ENCODE measurements around the gene GAS7.

The GAS7 gene

GRCh38 chr17:9969301-9969935 is 229.0 kb downstream of the GAS7 start:
- Histone ChIP-seq H3K4me2 (ENCODE audit: low read length) (no peak overlapping the region), H3F3A (ENCODE audit: insufficient read depth, low read length) (no peaks in the 10 kb centered on the region), H3K9ac (ENCODE audit: low read length) (no peak overlapping the region), H3K4me1 (ENCODE audit: insufficient read depth, low read length, severe bottlenecking) (no peaks in the 10 kb centered on the region), H3K27me3 (ENCODE audit: insufficient read depth, low read length) (no peaks in the 10 kb centered on the region), H3K79me2 (ENCODE audit: insufficient read depth, low read length) (no peaks in the 10 kb centered on the region), H2AFZ (ENCODE audit: low read length) (no peak overlapping the region), H3K9me3 (ENCODE audit: low read length) (no peaks in the 10 kb centered on the region), H4K20me1 (ENCODE audit: insufficient read depth, low read length) (no peaks in the 10 kb centered on the region), H3K36me3 (ENCODE audit: insufficient read depth, low read length) (no peaks in the 10 kb centered on the region), H3K27ac (ENCODE audit: low read depth, low read length, poor library complexity, severe bottlenecking) (no peak overlapping the region), H3K9me2 (ENCODE audit: low read depth, low read length) (no peaks in the 10 kb centered on the region), H3K4me3 (ENCODE audit: low read depth, low read length, poor library complexity, severe bottlenecking) (no peak overlapping the region)
- no peak for TF ChIP-seq EZH2 (IDR thresholded peaks at IDR 0.05; ENCODE audit: borderline replicate concordance, low read length)
- TF ChIP-seq, protein P1, sequence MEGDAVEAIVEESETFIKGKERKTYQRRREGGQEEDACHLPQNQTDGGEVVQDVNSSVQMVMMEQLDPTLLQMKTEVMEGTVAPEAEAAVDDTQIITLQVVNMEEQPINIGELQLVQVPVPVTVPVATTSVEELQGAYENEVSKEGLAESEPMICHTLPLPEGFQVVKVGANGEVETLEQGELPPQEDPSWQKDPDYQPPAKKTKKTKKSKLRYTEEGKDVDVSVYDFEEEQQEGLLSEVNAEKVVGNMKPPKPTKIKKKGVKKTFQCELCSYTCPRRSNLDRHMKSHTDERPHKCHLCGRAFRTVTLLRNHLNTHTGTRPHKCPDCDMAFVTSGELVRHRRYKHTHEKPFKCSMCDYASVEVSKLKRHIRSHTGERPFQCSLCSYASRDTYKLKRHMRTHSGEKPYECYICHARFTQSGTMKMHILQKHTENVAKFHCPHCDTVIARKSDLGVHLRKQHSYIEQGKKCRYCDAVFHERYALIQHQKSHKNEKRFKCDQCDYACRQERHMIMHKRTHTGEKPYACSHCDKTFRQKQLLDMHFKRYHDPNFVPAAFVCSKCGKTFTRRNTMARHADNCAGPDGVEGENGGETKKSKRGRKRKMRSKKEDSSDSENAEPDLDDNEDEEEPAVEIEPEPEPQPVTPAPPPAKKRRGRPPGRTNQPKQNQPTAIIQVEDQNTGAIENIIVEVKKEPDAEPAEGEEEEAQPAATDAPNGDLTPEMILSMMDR (IDR thresholded peaks at IDR 0.05; ENCODE audit: low read length) = no peak

DNA sequence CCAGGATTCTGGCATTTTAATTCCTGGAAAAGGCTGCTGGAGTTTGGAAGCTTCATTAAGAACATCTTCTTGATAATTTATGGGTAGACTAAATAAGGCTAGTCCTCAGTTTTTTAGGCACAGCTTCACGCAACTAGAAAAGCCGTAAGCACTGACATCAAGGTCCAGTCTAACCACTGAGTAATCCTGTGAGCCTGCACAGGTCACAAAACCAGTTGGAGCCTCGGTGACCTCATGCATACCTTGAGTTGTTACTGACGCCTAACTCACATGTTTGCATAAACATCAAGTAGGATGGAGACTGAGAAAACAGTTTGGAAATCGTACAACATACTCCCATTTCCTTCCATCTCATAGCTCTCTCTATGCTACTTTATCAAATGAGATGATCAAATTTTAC is 229.5 kb downstream of the GAS7 start:
- no peak for TF ChIP-seq EZH2 (IDR thresholded peaks at IDR 0.05; ENCODE audit: borderline replicate concordance, low read length)
- TF ChIP-seq, protein P1 (IDR thresholded peaks at IDR 0.05; ENCODE audit: low read length) = no peak
- Histone ChIP-seq H3K9me3 (ENCODE audit: low read length) (no peaks in the 10 kb centered on the region), H3K27me3 (ENCODE audit: insufficient read depth, low read length) (no peaks in the 10 kb centered on the region), H3K79me2 (ENCODE audit: insufficient read depth, low read length) (no peaks in the 10 kb centered on the region), H4K20me1 (ENCODE audit: insufficient read depth, low read length) (no peaks in the 10 kb centered on the region), H3K9ac (ENCODE audit: low read length) (no peak overlapping the region), H2AFZ (ENCODE audit: low read length) (no peak overlapping the region), H3K4me1 (ENCODE audit: insufficient read depth, low read length, severe bottlenecking) (no peaks in the 10 kb centered on the region), H3K9me2 (ENCODE audit: low read depth, low read length) (no peaks in the 10 kb centered on the region), H3K4me2 (ENCODE audit: low read length) (no peak overlapping the region), H3K27ac (ENCODE audit: low read depth, low read length, poor library complexity, severe bottlenecking) (no peak overlapping the region), H3K36me3 (ENCODE audit: insufficient read depth, low read length) (no peaks in the 10 kb centered on the region), H3K4me3 (ENCODE audit: low read depth, low read length, poor library complexity, severe bottlenecking) (no peak overlapping the region), H3F3A (ENCODE audit: insufficient read depth, low read length) (no peaks in the 10 kb centered on the region)

- TF ChIP-seq, protein P1 (IDR thresholded peaks at IDR 0.05; ENCODE audit: low read length) = no peak
- no peak for TF ChIP-seq EZH2 (IDR thresholded peaks at IDR 0.05; ENCODE audit: borderline replicate concordance, low read length)
- H2AFZ ChIP-seq (ENCODE audit: low read length) = no peak overlapping the region
- H3K27ac ChIP-seq (ENCODE audit: low read depth, low read length, poor library complexity, severe bottlenecking) = no peak overlapping the region
- no peak overlapping the region for H3K9ac ChIP-seq (ENCODE audit: low read length)
- no peaks in the 10 kb centered on the region for H3K9me2 ChIP-seq (ENCODE audit: low read depth, low read length)
- no peaks in the 10 kb centered on the region for H3K36me3 ChIP-seq (ENCODE audit: insufficient read depth, low read length)
- no peaks in the 10 kb centered on the region for H3F3A ChIP-seq (ENCODE audit: insufficient read depth, low read length)
- H3K79me2 ChIP-seq (ENCODE audit: insufficient read depth, low read length) = no peaks in the 10 kb centered on the region
- no peaks in the 10 kb centered on the region for H3K27me3 ChIP-seq (ENCODE audit: insufficient read depth, low read length)
- H3K9me3 ChIP-seq (ENCODE audit: low read length) = no peaks in the 10 kb centered on the region
- H3K4me3 ChIP-seq (ENCODE audit: low read depth, low read length, poor library complexity, severe bottlenecking) = no peak overlapping the region
- no peak overlapping the region for H3K4me2 ChIP-seq (ENCODE audit: low read length)
- H4K20me1 ChIP-seq (ENCODE audit: insufficient read depth, low read length) = no peaks in the 10 kb centered on the region
- H3K4me1 ChIP-seq (ENCODE audit: insufficient read depth, low read length, severe bottlenecking) = no peaks in the 10 kb centered on the region
Measured at GRCh38 chr17:9968008-9968407, 230.4 kb downstream of the GAS7 start.
